T-helper 2 cell treated with Interferon-gamma antibody and Interleukin-4, amounts not matched to agents 100 ng/mL and 5 ng/mL, for 36 hours (primary cell): ENCODE results near the gene JAKMIP2. TPM values are rescaled to one million over a fixed set of nuclear protein-coding genes. Genes with fewer than 3 reads are reported as not detected.

Experiments
- intact Hi-C: fragments of 100-400 bp; cut with micrococcal nuclease; formaldehyde crosslinking; loops from one replicate; pipeline ENCODE4 v1.15.1; 2023
- total RNA-seq: library from RNA; stranded (reverse); gene quantifications from 2 replicates; pipeline ENCODE4 v1.2.3, GENCODE V29; 2022

Gene JAKMIP2
- total RNA-seq, 1 donor from 2014 or later = 9.5 TPM

DNA sequence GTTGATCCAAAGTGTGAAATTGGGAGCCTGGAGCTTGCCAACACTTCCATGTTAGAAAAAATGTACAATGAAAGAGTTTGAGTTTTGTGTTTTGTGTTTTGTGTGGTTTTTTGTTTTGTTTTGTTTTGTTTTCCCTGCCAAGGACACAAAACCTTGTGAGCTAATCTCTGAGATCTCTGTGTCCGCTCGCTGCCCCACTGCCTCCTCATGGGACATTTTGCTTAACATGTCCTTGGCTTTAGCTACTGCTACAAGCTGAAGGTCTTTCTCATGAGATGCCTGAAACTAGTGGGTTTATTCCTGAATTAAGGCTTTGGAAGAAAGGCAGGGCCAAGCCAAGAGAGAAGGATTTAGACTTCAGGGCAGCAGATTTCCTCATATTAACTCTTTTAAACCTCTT, 7.3 kb upstream of the JAKMIP2 start:
- intact Hi-C loops = loop anchor here (10.0 kb wide), 1 partner anchor 1345 kb away; the partner anchor contains the start of gene TCERG1

DNA sequence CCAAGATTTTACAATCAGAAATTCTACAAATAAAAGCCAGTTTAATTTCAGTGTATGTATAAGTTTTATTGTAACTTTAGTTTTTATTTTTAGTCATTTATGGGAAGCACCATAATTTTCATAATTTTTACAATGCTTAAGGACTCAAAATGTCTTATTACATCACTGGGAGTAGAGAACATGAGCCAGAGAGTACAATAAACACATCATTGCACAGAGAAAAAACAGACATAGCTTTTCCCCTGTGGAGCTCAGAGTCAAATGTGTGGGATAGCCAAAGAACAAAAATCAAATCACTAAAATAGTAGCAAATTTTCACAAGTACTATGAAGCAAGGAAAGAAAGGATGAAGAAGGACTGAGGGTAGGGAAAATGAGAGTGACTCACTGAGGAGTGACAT, 5.5 kb upstream of the JAKMIP2 start:
- intact Hi-C loops = loop anchor here (10.0 kb wide), 1 partner anchor 1343 kb away; the partner anchor contains the start of gene TCERG1

DNA sequence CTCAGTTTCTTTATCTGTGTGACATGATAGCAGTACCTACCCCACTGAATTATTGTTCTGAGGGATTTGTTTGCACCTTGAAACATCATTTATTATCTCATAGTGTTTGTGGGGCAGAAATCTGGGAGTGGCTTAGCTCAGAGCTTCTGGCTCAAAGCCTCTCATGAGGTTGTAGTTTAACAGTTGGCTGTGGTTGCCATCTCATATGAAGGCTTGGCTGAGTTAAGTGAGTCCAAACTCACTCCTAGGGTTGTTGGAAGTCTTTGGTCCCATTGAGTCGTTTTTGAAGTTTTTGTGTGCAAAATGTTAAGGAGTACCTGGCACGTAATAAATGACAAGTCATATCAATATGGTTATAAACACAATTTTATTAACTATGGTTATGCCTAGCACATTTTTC, 3.6 kb upstream of the JAKMIP2 start:
- intact Hi-C loops = loop anchor here (10.0 kb wide), 1 partner anchor 1341 kb away; the partner anchor contains the start of gene TCERG1

DNA sequence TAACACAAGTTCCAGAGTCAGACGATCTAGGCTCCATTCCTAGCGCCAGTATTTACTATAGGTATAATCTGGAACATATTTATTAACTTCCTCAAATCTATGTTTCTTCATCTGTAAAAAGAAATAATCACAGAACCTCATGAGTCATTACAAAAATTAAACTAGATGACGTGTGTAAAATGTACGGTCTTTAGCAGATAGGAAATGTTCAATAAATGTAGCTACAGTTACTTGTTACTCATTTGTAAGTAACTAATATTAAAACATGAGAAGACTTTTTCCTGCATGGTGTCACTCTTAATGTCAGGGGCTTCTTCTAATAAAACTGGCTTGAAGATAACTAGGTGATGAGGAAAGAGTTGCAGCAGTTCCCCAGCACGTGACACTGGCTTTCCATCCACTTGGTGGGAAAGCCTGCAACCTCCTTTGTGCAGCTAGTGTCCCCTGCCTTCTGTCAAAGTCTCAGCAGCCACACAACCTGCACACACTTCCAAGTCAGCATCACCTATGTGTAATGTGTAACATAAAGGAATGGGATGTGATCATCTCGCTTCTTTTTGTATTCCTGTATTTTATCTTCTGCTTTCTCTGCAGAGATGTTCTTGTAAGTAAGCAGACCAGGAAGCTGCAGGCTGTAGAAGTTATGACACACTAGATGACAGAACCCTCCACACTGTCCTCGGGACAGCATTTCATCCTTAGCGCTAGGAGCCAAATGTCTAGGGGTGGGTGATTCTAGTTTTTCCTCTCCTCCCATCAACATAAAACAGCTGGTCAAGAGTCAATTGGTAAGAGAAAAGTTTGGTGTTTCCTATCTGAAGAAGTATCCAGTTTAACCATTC, 1.8 kb upstream of the JAKMIP2 start:
- intact Hi-C loops = loop anchor here (10.0 kb wide), 1 partner anchor 1340 kb away; the partner anchor contains the start of gene TCERG1

DNA sequence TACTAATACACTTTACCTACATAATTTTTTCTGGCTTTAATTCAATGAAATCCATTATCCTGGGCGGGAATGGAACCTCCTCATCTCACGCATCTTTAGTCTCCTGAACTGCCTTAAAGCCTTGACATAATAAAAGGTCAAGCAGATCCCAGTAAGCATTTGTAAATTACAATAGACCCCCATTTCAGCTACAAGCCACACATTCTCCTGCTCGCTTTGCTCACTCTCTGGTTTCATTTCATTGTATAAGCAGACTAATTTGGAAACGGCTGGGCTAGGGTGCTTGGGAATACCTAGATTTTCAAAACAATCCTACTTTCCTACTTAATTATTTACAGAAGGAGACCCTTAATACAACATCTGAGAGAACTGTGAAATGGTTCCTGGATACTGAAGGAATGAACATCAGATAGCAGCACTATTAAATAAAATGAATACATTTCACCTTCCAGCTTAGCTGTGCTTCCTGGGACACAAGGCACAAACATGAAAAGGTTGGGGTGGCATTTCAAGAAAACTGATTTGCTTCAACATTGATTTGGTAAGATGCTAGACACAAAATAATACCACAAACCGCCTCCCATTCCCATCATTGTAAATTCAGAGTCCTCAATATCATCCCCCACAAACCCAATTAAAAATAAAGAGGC, 1.5 kb downstream of the JAKMIP2 start:
- intact Hi-C loops = loop anchor here (10.0 kb wide), 1 partner anchor 1336 kb away; the partner anchor contains the start of gene TCERG1

DNA sequence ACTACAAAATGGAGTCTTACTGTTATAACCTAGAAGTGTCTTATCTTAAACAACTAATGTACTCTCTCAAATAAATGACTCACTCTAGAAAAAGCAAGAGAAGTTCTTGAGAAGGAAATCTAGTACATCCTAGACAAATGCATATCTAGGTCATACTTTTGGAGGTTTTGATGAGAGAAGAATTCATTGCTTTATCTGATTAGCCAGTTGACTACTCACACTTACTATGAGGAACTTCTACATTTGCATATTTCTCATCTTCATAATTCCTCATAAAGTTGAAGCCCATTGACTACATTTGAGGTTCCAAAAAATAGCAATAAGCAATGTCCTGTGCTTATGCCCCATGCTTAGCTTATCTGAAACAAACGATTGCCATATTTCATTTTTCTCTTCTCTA, 2.8 kb downstream of the JAKMIP2 start:
- intact Hi-C loops = loop anchor here (10.0 kb wide), 1 partner anchor 1335 kb away; the partner anchor contains the start of gene TCERG1

DNA sequence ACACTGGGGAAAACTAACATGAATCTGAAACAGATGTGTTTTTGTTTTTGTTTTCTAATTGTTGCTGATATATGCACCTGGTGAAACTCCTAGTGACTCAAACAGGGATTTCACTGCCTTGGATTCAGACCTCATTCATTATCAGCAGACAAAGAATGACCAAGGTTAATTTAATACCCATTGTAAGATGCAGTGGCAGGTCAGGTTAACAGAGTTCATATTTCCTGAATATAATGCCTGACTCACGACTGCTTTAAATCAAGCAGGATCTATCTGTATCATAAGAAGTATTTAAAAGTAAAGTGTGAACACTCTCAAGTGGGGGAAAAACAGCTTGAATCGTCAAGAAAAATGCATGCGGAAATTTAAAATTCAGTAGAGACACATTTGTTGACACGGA, 5.5 kb downstream of the JAKMIP2 start:
- intact Hi-C loops = no loop called here

DNA sequence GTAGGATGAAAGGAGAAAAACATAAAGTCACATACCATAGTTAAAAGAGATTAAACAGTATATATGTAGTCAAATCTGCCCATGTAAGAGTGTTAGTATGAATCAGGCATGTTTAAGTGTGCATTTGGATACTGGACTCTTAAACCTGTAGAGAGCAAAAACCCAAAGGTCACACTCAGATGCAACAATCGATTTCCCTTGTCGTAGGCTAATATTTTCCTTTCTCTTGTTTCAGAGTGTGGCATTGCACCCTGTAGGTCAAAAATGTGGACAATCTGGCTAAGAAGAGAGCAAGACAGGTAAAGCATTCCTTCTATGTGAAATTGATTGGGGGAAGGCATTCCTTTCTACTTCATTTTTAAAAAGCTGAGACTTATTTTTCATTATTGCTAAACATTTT, 8.9 kb downstream of the JAKMIP2 start:
- intact Hi-C loops = no loop called here

DNA sequence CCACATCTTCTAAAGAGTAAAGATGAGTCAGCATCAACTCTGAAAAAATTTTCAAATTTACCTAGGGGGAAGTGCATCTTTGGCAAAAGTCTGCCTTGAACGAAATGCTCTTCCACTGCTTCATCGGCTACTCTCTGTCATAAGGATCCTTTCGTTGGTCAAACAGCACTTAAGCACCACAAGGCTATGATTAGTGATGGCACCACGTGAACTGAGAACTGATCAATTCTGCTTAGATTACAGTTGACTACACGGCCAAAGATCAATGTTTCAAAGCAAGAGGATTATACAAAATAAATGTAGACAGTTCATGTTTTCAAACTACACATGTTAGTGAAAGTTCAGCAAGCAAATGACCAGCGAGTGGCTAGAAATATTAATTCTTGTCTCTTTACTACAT, 9.4 kb downstream of the JAKMIP2 start:
- intact Hi-C loops = no loop called here

DNA sequence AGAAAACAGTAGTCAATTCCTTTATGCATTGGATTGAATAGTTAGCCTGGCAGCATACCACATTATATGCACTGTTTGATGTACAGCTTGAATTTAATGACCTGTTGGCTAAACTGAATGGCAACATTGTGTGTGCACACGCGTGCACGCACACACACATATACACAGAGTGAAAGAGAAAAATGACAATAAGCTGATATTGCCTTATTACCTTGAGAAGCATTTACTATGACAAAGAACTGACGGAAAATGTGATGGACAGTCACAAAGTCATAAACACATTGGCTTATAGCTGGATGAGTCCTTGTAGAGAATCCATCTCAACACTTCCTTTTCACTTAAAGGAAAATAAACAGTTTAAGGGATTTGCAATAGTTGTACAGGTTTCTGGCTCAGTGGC, 15.5 kb downstream of the JAKMIP2 start:
- intact Hi-C loops = no loop called here

DNA sequence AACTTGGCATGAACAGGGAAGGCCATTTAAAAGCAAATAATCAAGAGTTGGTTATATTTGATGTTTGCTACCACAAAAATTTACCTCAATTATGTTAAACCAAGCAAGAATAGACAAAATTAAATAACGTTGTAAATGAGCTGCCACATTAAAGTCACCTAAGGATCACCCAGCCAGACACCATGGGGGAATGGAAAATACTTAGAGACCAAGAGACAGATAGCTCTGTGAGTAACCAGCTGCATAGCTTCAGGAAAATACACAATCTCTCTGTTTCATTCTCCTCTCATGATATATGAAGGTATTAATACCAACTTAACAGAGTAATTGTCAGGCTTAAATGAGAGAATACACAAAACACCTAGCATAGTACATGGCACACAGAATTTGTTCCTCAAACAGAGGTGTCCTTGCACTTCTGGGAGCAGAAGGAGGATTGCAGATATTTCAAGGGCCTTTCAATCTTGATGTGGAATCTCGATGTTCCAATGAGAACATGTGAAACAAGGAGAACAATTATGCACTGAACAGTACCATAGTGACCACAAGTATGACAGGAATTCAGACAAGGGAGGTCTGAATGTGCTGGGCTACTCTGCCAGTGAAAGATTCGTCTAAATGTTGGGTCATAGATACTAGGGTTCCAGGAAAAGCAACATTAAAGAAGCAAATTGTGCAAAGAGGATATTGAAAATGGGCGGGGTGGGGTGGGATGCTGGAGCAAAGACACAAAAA, 18.6 kb downstream of the JAKMIP2 start:
- intact Hi-C loops = no loop called here

DNA sequence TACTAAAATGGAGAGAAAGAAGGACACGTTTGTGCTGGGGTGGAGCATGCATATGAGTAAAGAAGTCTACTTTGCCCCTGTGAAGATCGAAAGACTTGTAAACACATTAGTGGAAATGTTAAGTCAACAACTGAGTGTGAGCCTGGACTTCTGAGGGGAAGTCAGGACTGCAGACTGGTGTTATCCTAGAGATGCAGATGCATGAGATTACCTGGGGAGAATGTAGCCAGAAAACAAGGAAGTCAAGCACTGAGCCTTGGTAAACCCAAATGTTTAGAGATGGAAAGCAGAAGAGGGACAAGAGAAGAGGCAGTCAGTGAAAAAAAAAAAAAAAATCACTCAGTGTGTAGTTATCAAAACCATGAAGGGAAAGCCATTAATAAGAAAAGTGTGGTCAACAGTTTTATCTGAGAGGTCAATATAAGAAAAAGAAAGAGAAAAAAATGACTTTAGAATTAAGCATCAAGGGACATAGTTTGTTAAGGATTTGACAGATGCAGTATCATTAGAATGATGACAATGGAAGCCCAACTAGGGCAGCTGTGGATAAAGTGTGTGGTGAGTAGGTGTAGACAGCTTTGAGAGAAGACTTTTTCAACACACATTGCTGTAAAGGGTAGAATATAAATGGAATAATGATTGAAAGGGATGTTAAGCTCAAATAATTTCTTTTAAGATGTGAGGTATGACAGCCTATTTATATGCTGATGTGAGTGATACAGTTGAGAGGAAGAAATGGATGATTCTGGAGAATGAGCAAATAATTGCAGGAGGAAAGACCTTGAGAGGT, 22.2 kb downstream of the JAKMIP2 start:
- intact Hi-C loops = no loop called here

DNA sequence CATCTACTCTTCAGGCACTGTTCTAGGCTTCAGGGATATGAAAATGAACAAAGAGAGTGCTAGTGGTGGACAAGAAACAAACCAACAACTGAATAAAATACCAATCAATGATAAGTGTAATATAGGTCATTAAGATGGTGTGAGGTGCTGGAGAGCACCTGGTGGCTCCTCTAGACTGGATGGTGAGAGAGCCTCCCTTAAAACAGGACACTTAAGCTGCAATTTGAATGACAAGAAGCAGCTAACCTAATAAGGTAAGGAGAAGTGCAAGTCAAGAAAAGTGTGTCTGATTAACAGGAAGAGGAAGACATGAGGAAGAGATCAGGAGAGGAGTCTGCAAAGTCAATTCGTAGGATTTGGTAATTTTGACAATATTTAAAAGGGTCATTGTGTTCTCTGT, 23.1 kb downstream of the JAKMIP2 start:
- intact Hi-C loops = no loop called here

DNA sequence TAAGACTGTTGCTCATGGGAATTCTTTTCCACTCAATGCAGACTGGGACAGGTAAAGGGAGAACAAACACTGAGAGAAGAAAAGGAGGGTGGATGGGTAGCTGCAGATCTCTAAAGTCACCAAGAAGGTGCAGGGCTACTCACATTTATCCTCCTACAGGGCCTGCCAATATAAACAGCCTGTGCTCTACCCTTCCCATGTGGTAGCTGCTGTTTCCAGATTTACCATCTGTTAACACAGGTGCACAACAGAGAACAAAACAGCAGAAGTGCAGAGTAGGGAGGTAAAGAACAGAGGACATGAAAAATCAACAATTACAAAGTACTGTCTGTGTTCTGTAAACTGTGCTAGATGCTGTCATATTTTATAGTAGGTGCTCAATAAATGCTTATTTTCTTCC, 26.0 kb downstream of the JAKMIP2 start:
- intact Hi-C loops = no loop called here

DNA sequence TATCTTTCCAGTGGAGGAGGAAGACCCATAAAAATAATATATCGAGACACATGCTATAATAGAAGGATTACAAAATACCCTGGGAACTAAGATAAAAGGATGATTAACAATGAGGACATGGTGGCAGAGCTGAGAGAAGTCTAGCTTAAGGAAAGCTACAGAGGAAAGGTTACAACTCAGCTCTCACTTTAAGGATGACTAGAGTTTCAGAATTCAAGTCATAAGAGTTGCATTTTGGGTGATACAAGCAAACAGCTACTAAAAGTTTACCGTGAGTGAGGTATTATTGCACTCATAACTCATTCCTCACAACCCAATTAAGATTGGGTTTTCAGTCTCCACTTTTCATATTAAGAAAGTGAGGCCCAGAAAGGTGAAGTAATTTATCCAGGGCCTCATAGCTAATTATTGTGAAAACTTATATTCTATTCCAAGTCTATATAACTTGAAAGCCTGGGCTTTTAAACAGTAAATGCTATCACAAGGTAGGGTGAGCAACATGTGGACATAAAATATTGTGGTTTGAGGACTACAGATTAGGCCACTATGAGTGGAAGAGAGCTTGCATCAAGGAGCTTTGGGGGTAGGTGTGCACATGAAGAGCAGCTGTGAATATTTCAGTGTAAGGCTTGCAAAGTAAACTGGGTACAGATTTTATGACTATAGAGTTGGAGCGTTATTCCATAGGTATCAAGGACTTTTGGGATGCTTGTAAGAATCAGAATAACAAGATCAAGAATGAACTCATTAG, 28.0 kb downstream of the JAKMIP2 start:
- intact Hi-C loops = no loop called here

DNA sequence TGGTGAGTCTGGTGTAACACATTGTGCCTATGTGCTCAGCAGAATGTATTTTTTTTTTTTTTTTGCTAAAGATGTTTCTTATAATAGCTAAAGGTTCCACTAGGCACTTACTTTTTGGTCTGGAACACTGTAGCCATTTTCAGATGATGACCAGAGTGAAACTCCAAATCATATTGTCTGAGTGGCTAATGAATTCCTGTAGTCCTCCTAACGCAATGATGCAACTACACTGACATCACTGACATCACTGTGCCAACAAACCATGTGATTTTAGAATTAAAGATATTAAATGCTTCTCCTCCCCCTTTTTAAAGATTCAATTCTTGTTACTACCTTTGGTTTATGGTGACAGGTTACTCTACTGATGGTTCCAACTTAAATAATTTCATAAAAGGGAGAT, 28.8 kb downstream of the JAKMIP2 start:
- intact Hi-C loops = no loop called here

DNA sequence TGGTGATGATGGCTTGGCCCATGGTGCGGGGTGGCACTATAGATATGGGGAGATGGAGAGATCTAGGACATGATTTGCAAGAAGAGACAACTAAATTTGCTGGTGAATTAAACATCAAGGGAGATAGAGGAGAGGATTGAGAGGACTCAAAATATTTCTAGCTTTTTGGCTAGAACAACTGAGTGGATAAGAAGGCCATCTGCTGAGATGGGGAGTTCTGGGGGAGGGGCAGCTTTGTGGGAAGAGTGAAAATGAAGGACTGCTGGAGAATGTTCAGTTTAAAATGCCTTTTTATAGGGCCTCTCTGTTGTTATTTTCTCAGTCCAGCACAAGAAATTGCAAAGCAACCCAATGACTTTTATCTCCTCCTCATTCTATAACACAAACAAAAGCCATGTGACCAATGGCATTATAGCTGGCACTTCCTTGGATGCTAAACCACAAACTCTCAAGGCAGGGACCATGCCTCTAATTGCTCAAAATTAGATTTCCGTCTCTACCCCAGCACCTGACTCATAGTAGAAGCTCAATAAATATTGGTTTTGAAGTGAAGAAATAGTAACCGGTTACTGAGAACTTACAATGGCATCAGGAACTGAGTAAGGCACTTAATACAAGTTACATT, 29.8 kb downstream of the JAKMIP2 start:
- intact Hi-C loops = no loop called here

DNA sequence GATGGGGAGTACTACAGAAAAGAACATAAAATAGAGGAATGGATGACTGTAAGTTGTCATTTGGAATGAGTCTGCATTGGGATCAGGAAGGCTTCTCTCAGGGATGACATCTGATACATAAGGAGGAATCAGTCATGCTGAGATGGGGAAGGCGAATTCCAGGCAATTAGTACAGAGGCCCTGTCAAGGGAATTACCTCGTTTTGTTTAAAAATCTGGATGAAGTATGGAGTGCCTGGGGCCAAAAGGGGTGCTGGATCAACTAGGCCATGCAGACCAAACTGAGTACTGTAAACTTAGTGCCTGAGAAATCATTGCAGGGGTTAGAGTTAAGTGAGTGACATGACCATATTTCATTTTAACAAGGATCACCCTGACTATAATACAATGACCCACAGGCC, 30.5 kb downstream of the JAKMIP2 start:
- intact Hi-C loops = no loop called here

DNA sequence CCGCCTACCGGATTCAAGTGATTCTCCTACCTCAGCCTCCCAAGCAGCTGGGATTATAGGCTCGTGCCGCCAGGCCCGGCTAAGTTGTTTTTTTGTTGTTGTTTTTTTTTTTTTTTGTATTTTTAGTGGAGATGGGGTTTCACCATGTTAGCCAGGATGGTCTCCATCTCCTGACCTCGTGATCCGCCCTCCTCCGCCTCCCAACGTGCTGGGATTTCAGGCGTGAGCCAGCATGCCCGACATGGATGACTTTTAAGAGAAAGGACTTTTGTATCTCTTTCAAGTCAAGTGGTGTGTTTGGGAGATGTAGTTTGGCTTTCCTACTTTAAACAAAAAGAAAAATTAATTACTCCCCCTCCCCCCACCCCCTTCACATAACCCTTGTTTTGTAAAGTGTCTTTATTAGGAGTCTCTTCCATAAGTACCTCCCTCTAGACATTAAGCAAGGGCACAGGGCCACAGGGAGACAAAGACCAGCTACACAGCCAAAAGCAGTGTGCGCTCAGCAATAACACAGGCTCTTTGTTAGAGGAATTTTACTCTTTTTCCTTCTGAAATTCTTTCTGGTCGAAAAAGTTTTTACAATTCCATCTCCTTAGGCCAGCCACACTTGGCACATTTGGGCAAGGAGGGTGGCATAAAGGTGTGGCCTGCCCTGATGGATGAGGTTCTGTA, 31.2 kb downstream of the JAKMIP2 start:
- intact Hi-C loops = no loop called here
